DND-41 (cell line): Measurements from ENCODE around the gene ALPL.

Experiments used
- ATAC-seq: fragments of 200-7000 bp; cut with Tn5 transposase; 3 replicates; pipeline ENCODE4 v1.9.1; 2021; ENCODE audit warnings: low read depth; ENCODE audit not compliant: insufficient read depth
- DNase-seq: peaks from one replicate; pipeline ENCODE4 v3.0.0-alpha.2; 2020
- H2AFZ ChIP-seq: 2 replicates; pipeline ENCODE4 v1.6.0; 2012; ENCODE audit warnings: low read depth, low read length
- H3K27ac ChIP-seq: 2 replicates; pipeline ENCODE4 v1.5.1; 2012; ENCODE audit warnings: low read length, inconsistent platforms
- H3K27me3 ChIP-seq: fragments of 200-600 bp; sonication (generic); 2 replicates; pipeline ENCODE4 v1.6.0; 2012; ENCODE audit warnings: low read length, mild to moderate bottlenecking, inconsistent platforms; ENCODE audit not compliant: insufficient read depth, poor library complexity
- H3K36me3 ChIP-seq: 2 replicates; pipeline ENCODE4 v1.5.1; 2012; ENCODE audit warnings: low read length, inconsistent platforms; ENCODE audit not compliant: insufficient read depth
- H3K4me1 ChIP-seq: 2 replicates; pipeline ENCODE4 v1.5.1; 2012; ENCODE audit warnings: mild to moderate bottlenecking, low read length; ENCODE audit not compliant: insufficient read depth
- H3K4me2 ChIP-seq: 2 replicates; pipeline ENCODE4 v1.6.0; 2012; ENCODE audit warnings: mild to moderate bottlenecking, moderate library complexity, low read length, inconsistent platforms; ENCODE audit not compliant: insufficient read depth
- H3K4me3 ChIP-seq, 2 experiments: fragments of 200-600 bp in 1 of 2; shearing (Covaris generic) in 1 of 2; 2 replicates each; pipeline ENCODE4 v1.5.1; 2012 to 2016; ENCODE audit warnings: inconsistent platforms in 2 of 2, low read length in 2 of 2, mild to moderate bottlenecking in 2 of 2, low read depth in 1 of 2, moderate library complexity in 1 of 2
- H3K79me2 ChIP-seq: 2 replicates; pipeline ENCODE4 v1.6.0; 2012; ENCODE audit warnings: low read length, inconsistent platforms; ENCODE audit not compliant: insufficient read depth
- H3K9ac ChIP-seq: 2 replicates; pipeline ENCODE4 v1.6.0; 2012; ENCODE audit warnings: low read depth, mild to moderate bottlenecking, inconsistent platforms, low read length, moderate library complexity
- H3K9me3 ChIP-seq: 2 replicates; pipeline ENCODE4 v1.5.1; 2012; ENCODE audit warnings: low read length, moderate library complexity, mild to moderate bottlenecking, inconsistent platforms; ENCODE audit not compliant: insufficient read depth, severe bottlenecking
- H4K20me1 ChIP-seq: 2 replicates; pipeline ENCODE4 v1.6.0; 2012; ENCODE audit warnings: low read length; ENCODE audit not compliant: insufficient read depth
- EZH2 ChIP-seq: IDR thresholded peaks from 3 replicates; pipeline ENCODE4 v1.6.1; 2012; ENCODE audit warnings: borderline replicate concordance, low read depth, mild to moderate bottlenecking, moderate library complexity, low read length, inconsistent platforms; ENCODE audit not compliant: severe bottlenecking
- TF ChIP-seq, protein P1 (sequence below): IDR thresholded peaks from 2 replicates; pipeline ENCODE4 v1.5.1; 2012; ENCODE audit warnings: borderline replicate concordance, low read length, moderate library complexity, mild to moderate bottlenecking; ENCODE audit not compliant: poor library complexity, severe bottlenecking; ENCODE audit errors: extremely low read depth

The ALPL gene

DNA sequence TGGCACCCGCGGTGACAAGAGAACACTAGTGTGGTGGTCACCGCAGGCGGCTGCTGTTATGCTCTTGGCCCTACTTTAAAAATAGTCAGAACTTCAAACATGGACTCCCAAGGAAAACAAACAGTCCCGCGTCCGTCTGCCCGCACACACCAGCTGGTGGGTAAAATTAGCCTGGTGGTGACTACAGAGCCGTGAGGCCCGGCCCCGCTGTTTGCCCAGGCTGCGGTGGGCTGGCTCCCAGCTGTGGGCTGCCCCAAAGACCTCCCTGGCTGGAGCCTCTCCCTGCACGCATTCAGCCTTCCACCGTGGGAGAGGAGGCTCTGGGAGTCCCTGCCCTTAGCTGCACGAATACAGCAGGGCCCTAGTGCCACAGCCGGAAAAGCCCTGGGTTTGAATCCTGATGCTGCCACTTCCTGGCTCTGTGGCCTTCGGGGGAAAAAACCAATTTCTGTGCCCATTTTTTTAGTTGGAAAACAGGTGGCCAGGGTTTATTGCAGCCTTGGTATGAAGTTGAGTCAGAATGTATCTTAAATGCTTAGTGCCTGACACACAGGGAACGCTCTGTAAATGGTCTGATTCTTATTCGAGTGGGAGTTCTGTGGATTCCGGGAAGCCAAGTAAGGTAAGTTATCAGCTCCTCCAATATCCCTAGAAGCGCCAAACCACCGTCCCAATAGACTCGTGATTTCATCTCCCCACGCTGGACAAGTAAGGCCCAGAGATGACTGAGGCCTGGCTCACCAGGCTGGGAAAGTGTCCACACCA, 58.2 kb downstream of the ALPL start:
- no peak overlapping the region for H3K27ac ChIP-seq
- ATAC-seq, result no peak
- no peak overlapping the region for H3K9ac ChIP-seq
- H3K4me2 ChIP-seq, result no peak overlapping the region
- H3K4me1 ChIP-seq, result no peaks in the 10 kb centered on the region
- no peaks in the 10 kb centered on the region for H3K27me3 ChIP-seq
- TF ChIP-seq, protein P1, sequence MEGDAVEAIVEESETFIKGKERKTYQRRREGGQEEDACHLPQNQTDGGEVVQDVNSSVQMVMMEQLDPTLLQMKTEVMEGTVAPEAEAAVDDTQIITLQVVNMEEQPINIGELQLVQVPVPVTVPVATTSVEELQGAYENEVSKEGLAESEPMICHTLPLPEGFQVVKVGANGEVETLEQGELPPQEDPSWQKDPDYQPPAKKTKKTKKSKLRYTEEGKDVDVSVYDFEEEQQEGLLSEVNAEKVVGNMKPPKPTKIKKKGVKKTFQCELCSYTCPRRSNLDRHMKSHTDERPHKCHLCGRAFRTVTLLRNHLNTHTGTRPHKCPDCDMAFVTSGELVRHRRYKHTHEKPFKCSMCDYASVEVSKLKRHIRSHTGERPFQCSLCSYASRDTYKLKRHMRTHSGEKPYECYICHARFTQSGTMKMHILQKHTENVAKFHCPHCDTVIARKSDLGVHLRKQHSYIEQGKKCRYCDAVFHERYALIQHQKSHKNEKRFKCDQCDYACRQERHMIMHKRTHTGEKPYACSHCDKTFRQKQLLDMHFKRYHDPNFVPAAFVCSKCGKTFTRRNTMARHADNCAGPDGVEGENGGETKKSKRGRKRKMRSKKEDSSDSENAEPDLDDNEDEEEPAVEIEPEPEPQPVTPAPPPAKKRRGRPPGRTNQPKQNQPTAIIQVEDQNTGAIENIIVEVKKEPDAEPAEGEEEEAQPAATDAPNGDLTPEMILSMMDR, result no peak
- TF ChIP-seq EZH2, result no peak
- no peaks in the 10 kb centered on the region for H3K79me2 ChIP-seq
- no peaks in the 10 kb centered on the region for H3K36me3 ChIP-seq
- H4K20me1 ChIP-seq, result peaks cover 11% of the 10 kb centered on the region; the same call in 1 of the 2 replicates
- H2AFZ ChIP-seq, result no peak overlapping the region
- no peak for DNase-seq
- H3K4me3 ChIP-seq, result no peak overlapping the region
- H3K9me3 ChIP-seq, result no peaks in the 10 kb centered on the region

DNA sequence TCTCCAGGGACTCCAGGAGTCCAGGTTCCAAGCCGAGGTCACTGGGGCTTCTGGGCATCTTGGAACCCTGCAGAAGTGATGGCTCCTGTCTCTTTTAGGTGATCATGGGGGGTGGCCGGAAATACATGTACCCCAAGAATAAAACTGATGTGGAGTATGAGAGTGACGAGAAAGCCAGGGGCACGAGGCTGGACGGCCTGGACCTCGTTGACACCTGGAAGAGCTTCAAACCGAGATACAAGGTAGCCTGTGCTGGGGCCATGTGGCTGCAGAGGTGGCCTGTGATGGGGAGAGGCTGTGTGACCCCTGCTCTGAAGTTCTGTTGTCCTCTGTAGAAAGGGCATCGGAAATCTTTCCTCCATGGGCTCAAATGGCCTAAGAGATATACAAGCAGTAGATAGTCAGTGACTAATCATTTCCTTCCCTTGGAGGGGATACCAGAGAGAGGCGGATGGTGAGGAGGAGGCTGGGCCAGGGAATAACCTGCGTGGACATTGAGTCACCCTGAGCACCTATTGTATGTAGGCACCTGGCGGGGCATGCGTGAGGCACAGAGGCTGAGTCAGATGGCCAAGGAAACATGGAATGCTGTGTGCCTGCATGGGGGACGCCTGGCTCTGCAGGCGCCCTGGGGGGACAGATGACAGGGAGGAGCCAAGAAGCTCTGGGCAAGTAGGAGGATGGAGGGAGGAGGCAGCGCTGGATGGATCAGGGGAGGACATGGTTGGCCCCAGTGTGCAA, 59.0 kb downstream of the ALPL start:
- Histone ChIP-seq H3K36me3 (no peaks in the 10 kb centered on the region), H2AFZ (no peak overlapping the region), H3K4me3 (no peak overlapping the region), H3K79me2 (no peaks in the 10 kb centered on the region), H3K9ac (no peak overlapping the region), H4K20me1 (peaks cover 11% of the 10 kb centered on the region; the same call in 1 of the 2 replicates), H3K4me1 (no peaks in the 10 kb centered on the region), H3K9me3 (no peaks in the 10 kb centered on the region), H3K27me3 (no peaks in the 10 kb centered on the region), H3K4me2 (no peak overlapping the region), H3K27ac (no peak overlapping the region)
- no peak for TF ChIP-seq EZH2
- DNase-seq (no peak), ATAC-seq (no peak)

DNA sequence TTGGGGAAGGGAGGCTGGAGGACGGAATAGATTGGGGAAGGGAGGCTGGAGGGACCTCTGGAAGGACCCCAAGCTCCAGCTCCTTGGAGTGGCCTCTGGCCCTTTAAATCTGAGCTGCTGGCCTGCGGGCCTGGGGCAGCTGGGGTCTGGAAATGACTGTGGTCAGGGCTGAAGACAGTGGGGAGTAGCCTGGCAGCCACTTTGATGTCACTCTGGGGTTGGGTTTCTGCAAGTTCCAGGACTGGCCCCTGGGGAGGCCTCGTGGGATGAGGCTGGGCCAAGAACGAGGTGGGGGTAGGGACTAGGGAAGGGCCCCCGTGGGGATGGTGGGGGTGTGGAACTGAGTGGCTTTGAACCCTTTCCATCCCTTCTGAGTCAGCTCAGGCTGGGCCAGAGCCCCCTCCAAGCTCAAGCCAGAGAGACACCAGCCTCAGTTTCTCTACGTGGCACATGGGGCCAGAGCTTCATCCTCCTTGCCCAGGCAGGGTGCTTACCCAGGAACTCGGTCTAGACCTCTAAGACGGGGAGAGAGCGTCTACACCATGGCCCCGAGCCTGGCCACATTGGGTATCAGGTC, 59.7 kb downstream of the ALPL start:
- Histone ChIP-seq H3K9ac (no peak overlapping the region), H2AFZ (no peak overlapping the region), H3K9me3 (no peaks in the 10 kb centered on the region), H3K4me3 (no peak overlapping the region), H3K4me2 (no peak overlapping the region), H3K27me3 (no peaks in the 10 kb centered on the region), H3K79me2 (no peaks in the 10 kb centered on the region), H4K20me1 (peaks cover 11% of the 10 kb centered on the region; the same call in 1 of the 2 replicates), H3K4me1 (no peaks in the 10 kb centered on the region), H3K27ac (no peak overlapping the region), H3K36me3 (no peaks in the 10 kb centered on the region)
- TF ChIP-seq, protein P1, result no peak
- no peak for TF ChIP-seq EZH2
- ATAC-seq (no peak), DNase-seq (no peak)
